ENCODE results near the gene PRR23B.
"Not testable (repeated sequence)": the region's sequence is repeated elsewhere in the genome, so short reads cannot be mapped to it uniquely, and the experiment has no call there.

Gene PRR23B

DNA sequence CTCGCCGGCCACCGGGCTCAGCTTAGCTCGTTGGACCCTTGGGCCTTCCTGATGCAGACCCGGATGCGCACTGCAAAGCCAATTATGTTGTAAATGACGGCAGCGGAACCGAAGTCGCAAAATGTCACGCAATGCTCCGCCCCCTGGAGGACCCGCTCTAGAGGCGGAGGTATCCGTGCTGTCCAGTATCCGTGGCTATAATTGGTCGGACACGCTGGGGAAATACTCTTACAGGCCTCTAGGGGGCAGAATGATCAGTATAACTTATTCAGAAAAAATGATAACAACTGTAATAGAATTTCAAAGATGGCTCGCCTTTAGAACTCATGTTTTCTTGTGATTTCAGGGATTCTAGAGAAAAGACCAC, at the start of gene PRR23B:
PRR23B (minus strand) TSS at position 59 of the 367 bp plus-strand sequence. CDS start 265 bp downstream, outside the sequence.
- no peak for DNase-seq (ENCODE audit: low spot score)

GRCh38 chr3:139062918-139063317, 42.2 kb upstream of the PRR23B start:
- DNase-seq (ENCODE audit: low spot score) = no peak

- DNase-seq (ENCODE audit: low spot score) = no peak
Observed at GRCh38 chr3:139052802-139053600, 32.3 kb upstream of the PRR23B start.

DNA sequence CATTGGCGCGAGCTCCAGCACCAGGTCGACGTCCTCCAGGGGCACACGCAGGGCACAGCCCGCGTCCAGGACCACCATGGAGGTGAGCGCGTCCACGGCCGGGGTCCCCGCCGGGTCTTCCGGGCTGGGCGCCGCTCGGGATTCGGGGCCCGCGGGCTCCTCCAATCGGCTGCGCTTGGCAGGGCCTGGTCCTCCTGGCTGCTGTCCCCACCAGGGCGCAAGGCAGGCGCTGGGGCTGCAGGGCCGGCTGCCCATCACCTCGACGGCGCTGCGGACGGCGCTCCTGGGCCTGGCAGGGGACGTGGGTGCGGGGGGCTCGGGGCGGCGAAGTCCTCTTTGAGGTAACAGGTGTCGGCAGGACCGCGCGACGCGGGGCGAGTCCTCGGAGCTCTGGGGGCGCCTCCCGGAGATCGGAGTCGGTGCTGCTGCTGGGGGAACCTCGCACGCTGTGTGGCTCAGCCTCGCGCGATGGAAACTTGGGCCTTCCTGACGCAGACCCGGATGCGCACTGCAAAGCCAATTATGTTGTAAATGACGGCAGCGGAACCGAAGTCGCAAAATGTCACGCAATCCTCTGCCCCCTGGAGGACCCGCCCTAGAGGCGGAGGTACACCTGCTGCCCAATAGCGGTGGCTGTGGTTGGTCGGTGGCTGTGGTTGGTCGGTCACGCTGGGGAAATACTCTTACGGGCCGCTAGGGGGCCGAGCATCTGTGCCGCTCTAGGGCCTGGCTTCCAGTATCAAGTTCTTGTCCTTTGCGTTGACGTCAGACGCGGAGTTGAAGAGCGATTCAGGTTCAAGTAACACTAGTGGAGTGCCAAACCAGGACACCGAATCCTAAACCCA, 23.9 kb upstream of the PRR23B start, which contains the start of gene PRR23C:
PRR23C (minus strand) TSS at position 527 of the 845 bp plus-strand sequence; CDS start at position 255, 272 bp downstream.
- DNase-seq (ENCODE audit: low spot score) = no peak

DNA sequence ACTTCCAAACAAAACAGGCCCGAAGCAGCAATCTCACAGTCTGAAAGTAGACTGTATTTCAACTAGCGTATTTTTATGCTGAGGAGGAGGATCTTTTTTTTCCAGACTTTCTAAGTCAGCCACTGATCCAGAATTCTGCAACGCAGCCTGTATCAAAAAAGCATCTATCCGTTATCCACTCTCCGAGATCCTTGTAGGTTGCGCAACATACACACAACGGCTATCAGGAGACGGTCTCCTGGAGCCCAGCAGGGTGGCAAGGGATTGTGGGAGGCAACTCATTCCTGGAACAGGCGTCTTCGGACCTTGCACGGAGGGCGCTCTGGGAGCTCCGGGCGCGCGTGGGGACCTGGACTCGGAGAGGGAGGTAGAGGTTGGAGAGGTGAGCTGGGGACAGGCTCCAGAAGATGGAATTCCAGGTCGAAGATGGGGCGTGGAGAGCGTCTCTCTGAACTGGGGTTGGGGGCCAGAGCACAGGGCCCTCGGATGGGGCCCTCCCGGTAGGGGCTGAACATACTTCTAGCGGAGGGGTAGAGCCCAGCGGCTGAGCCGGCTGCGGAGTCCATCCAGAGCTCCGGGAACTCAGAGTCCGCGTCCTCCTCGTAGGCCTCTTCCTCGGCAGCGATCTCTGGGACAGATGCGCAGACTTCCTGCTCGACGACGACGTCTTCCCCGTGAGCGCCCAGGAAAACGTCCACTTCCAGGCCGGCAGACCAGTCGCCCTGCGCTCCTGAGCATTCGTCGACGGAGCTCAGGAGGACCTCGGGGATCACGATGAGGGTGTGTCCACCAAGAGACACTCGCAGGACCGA, 23.0 kb upstream of the PRR23B start:
- no peak for DNase-seq (ENCODE audit: low spot score)

DNA sequence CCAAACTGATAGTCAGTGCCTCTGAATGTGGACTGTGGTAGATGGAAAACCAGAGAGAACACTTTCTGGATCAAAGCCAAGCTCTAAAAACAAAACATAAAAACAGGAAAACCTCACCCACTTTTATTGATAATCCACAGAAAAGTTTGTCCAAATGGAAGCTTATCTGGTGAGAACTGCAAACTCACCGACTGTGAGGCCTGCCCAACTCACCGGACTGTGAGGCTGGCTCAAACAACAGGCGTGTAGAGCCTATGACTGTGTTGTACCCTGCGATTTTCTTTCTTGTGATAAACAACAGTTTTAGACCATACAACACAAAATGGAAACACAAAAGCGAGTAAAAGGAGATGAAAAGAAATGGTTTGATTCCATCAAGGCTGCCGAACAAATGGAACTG, 16.8 kb upstream of the PRR23B start:
- DNase-seq (ENCODE audit: low spot score) = no peak

- DNase-seq (ENCODE audit: low spot score) = no peak
Observed at GRCh38 chr3:139032326-139033002, 11.7 kb upstream of the PRR23B start.

DNA sequence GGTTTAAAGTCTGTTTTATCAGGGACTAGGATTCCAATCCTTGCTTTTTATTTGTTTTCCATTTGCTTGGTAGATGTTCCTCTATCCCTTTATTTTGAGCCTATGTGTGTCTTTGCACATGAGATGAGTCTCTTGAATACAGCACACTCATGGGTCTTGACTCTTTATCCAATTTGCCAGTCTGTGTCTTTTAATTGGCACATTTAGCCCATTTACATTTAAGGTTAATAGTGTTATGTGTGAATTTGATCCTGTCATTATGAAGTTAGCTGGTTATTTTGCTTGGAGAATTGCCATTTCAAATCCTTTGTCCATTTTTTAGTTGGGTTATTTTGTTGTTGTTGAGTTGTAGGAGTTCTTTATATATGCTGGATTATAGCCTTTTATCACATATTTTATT, 9.8 kb upstream of the PRR23B start:
- not testable (repeated sequence) for DNase-seq (ENCODE audit: low spot score)

DNA sequence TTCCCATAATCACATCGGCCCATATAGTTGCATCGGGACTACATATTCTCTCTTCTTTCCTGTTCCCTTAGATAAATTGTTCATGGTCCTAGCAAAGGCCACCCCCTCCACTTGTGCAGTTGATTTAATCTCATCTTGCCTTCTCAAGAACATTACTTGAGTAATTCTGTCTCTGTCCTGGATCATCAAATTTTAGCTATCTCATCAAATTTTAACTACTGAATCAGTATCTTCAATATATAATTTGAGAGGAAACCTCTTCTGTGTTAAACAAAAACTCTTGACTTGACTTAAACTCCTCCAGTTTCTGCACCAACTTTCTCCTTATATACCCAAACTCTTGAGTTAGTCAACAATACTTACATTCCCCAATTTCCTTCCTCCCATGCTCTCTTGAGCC, 4.2 kb upstream of the PRR23B start:
- DNase-seq (ENCODE audit: low spot score) = no peak

DNA sequence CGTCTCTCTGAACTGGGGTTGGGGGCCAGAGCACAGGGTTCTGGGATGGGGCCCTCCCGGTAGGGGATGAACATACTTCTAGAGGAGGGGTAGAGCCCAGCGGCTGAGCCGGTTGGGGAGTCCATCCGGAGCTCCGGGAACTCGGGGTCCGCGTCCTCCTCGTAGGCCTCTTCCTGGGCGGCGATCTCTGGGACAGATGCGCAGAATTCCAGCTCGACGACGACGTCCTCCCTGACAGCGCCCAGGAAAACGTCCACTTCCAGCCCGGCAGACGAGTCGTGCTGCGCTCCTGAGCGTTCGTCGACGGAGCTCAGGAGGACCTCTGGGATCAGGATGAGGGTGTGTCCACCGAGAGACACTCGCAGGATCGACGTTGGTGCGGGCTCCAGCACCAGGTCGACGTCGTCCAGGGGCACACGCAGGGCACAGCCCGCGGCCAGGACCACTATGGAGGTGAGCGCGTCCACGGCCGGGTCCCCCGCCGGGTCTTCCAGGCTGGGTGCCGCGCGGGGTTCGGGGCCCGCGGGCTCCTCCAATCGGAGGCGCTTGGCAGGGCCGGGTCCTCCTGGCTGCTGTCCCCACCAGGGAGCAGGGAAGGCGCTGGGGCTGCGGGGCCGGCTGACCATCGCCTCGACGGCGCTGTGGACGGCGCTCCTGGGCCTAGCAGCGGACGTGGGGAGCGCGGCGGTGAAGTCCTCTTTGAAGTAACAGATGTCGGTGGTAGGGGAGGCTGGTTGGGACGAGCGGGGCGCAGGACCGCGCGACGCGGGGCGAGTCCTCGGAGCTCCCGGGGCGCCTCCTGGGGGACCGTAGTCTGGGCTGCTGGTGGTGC, 474 bp downstream of the PRR23B start:
- no peak for DNase-seq (ENCODE audit: low spot score)

GRCh38 chr3:139016430-139017048, 4.2 kb downstream of the PRR23B start:
- no peak for DNase-seq (ENCODE audit: low spot score)

DNA sequence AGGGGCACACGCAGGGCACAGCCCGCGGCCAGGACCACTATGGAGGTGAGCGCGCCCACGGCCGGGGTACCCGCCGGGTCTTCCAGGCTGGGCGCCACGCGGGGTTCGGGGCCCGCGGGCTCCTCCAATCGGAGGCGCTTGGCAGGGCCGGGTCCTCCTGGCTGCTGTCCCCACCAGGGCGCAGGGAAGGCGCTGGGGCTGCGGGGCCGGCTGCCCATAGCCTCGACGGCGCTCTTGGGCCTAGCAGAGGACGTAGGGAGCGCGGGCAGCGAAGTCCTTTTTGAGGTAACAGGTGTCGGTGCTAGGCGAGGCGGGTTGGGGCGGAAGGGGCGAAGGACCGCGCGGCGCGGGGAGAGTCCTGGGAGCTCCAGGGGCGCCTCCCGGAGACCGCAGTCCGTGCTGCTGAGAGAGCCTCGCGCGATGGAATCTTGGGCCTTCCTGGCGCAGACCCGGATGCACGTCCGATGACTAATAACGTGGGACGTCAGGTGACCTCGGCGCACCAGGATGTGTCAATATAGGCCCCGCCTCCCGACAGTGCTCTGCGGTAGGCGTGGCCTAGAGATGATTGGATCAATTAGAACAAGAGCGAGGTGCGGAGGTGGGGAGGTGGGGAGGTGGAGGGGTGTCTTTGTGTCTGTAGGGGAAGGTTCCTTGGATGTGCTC, 14.5 kb downstream of the PRR23B start, which contains the start of gene PRR23A:
PRR23A (minus strand) TSS at position 218 of the 666 bp plus-strand sequence; CDS start at position 218, 0 bp downstream.
- no peak for DNase-seq (ENCODE audit: low spot score)

DNA sequence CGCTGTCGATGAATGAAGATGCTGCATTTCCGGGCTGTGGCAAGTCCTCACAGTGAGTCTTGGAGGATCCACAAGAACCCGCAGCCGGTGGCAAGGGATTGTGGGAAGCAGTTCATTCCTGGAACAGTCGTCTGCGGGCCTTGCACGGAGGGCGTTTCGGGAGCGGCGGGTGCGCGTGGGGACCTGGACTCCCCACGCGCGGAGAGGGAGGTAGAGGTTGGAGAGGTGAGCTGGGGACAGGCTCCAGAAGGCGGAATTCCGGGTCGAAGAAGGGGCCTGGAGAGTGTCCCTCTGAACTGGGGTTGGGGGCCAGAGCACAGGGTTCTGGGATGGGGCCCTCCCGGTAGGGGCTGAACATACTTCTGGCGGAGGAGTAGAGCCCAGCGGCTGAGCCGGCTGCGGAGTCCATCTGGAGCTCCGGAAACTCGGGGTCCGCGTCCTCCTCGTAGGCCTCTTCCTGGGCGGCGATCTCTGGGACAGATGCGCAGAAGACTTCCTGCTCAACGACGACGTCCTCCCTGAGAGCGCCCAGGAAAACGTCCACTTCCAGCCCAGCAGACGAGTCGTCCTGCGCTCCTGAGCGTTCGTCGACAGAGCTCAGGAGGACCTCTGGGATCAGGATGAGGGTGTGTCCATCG, 15.3 kb downstream of the PRR23B start:
- DNase-seq (ENCODE audit: low spot score) = no peak

- no peak for DNase-seq (ENCODE audit: low spot score)
Observed at GRCh38 chr3:138995706-138996105, 25.0 kb downstream of the PRR23B start.

- no peak for DNase-seq (ENCODE audit: low spot score)
Observed at GRCh38 chr3:138987181-138987580, 33.5 kb downstream of the PRR23B start.

DNA sequence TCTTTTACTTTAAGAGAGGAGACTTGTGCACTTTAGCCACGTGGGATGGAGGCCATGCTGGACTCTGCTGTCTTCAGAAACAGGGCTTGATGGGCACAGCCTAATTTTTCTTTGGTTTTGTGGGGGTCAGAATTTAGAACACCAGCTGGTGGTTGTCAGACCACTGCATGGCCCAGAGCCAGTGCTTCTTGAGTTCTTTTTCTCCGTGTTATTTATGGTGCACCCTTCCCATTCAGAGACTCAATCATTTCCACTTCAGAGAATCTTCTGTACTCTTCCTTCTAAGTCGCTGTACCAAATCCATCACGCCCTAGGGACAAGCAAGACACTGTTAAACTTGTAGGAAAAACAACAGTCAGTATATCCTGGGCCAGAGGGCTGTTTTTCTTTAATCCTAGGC, 34.8 kb downstream of the PRR23B start:
- DNase-seq (ENCODE audit: low spot score) = no peak

GRCh38 chr3:138984816-138985215, 35.9 kb downstream of the PRR23B start:
- no peak for DNase-seq (ENCODE audit: low spot score)

DNA sequence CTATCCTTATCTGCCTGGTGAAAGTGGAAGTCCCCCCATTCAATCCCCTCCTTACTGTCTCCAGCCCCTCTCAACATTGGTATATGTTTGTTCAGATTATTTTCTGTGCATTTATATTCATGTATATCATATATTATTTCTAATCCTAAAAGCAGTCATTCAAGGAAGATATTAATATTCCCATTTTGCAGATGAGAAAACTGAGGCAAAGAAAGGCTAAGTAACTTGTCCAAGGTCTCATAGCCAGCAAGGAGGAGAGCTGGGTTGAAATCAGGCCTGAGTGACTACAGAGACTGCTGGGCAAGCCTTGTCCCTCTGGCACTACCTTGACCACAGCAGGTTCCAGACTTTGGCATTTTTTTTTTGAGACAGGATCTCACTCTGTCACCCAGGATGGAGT, 44.7 kb downstream of the PRR23B start:
- no peak for DNase-seq (ENCODE audit: low spot score)

DNA sequence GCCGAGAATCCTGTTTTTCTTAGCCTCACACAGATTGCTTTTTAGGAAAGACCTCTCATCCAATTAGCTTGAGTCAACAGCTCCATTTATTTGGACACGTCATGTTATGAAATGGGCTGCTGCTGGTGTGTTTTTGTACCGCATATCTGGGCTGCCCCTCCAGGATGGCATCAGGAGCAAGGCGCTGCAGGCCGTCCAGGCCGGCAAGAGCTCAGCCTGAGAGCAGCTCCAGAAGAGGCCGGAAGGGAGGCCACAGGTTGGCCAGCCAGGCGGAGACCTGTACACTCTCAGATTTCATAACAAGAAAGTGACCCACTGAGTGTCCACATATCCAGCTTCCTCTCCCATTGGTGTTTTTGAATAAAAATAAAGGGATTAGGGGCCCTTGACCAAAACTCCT, 45.4 kb downstream of the PRR23B start:
- DNase-seq (ENCODE audit: low spot score) = no peak

Data from cerebellar cortex (tissue), 1 donor.